ENCODE data around the gene CAMK1D. TPM values are rescaled to one million over a fixed set of nuclear protein-coding genes. Genes with fewer than 3 reads are reported as not detected.

The CAMK1D gene
- total and polyA plus RNA-seq, 9 donors, result 1.8 to 11.7 (median 5.5) TPM

DNA sequence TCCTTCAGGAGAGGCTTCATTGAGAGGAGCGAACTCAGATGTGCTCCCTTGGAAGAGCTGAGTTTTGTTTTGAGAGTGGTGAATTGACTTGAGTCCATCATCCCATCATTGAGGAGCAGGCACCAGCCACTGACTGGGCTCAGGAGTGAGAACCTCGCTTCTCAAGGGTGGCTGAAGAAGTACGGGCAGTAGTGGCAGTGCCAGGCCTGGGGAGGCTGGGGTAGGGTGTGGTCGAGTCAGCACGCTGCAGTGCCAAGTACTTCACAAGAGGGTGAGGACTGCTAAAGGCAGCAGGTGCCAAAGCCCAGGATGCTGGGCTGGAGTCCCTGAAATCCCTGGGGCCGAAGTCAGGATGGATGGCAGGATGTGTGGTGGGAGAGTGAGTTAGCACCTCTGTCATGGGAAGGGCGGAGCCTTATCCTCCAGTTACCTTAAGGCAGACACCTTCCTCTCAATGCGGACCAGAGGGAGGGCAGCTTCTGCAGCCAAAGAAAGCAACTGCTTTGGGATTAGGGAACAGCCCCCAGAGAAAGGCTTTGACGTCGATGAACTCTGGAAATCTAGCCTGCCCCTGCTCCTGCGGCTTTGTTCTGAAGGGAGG, 210.3 kb downstream of the CAMK1D start:
- Histone ChIP-seq H3K9me3 (no peaks in the 10 kb centered on the region), H3K4me1 (ENCODE audit: insufficient read depth) (no peaks in the 10 kb centered on the region), H3K27me3 (no peaks in the 10 kb centered on the region), H3K27ac (no peak overlapping the region), H3K4me3 (no peak overlapping the region), H3K36me3 (no peaks in the 10 kb centered on the region)
- no peak for TF ChIP-seq POLR2A (IDR thresholded peaks at IDR 0.05)
- TF ChIP-seq, protein P1, sequence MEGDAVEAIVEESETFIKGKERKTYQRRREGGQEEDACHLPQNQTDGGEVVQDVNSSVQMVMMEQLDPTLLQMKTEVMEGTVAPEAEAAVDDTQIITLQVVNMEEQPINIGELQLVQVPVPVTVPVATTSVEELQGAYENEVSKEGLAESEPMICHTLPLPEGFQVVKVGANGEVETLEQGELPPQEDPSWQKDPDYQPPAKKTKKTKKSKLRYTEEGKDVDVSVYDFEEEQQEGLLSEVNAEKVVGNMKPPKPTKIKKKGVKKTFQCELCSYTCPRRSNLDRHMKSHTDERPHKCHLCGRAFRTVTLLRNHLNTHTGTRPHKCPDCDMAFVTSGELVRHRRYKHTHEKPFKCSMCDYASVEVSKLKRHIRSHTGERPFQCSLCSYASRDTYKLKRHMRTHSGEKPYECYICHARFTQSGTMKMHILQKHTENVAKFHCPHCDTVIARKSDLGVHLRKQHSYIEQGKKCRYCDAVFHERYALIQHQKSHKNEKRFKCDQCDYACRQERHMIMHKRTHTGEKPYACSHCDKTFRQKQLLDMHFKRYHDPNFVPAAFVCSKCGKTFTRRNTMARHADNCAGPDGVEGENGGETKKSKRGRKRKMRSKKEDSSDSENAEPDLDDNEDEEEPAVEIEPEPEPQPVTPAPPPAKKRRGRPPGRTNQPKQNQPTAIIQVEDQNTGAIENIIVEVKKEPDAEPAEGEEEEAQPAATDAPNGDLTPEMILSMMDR (IDR thresholded peaks at IDR 0.05), result no peak
- no peak for TF ChIP-seq EP300 (IDR thresholded peaks at IDR 0.05)
- no peak for DNase-seq
- WGBS, 3 donors, result 76 to 79% (median 79%) methylated on average over 11 of the region's 11 CpGs
- intact Hi-C loops (cut with DNase I), result no loop called here

DNA sequence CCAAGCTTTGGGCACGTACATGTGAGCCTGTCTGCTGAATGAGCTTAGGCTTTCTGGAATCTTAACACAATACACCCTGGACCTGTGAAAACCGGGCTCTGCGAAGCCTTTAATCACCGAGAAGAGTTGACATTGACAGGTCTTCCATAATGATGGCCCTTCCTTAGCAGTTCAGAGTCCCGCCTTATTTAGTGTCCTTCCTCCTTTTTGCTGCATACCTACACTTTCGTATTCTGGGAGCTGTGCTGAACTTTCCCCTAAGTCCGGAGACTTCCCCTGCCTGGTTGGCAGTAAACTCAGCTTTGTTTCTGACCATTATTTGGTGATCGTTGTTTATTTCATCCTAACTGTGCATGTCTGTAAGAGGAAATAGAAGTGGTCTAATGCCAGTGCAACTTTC, 212.0 kb downstream of the CAMK1D start:
- Histone ChIP-seq H3K36me3 (no peaks in the 10 kb centered on the region), H3K4me1 (ENCODE audit: insufficient read depth) (no peaks in the 10 kb centered on the region), H3K4me3 (no peak overlapping the region), H3K9me3 (no peaks in the 10 kb centered on the region), H3K27me3 (no peaks in the 10 kb centered on the region), H3K27ac (no peak overlapping the region)
- TF ChIP-seq EP300 (IDR thresholded peaks at IDR 0.05) (no peak), POLR2A (IDR thresholded peaks at IDR 0.05) (no peak)
- TF ChIP-seq, protein P1 (IDR thresholded peaks at IDR 0.05), result no peak
- WGBS, 3 donors, result 85 to 94% (median 92%) methylated on average over 8 of the region's 8 CpGs
- DNase-seq, result no peak
- intact Hi-C loops (cut with DNase I), result no loop called here

DNA sequence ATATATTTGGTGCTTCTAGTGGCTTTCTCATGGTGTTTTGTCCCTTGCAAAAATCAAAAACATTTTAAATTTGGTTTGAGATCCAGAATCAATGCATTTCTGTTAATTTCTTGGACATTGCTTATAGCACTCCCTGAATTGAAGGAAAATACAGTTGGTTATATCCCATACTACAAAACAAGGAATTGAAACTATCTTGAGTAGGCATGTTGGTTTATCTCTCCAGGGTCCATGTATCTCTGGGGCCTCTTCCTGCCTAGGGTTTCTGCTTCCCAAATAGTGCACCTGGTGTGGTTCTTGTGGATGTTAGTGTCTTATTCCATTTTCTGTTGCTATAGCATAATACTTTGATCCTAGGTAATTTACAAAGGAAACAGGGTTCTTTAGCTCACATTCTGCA, 212.4 kb downstream of the CAMK1D start:
- intact Hi-C loops (cut with DNase I), result no loop called here
- H3K36me3 ChIP-seq, result no peaks in the 10 kb centered on the region
- TF ChIP-seq POLR2A (IDR thresholded peaks at IDR 0.05), result no peak
- TF ChIP-seq, protein P1 (IDR thresholded peaks at IDR 0.05), result no peak
- TF ChIP-seq EP300 (IDR thresholded peaks at IDR 0.05), result no peak
- no peak for DNase-seq
- no peaks in the 10 kb centered on the region for H3K27me3 ChIP-seq
- H3K9me3 ChIP-seq, result no peaks in the 10 kb centered on the region
- no peak overlapping the region for H3K27ac ChIP-seq
- H3K4me1 ChIP-seq (ENCODE audit: insufficient read depth), result no peaks in the 10 kb centered on the region
- H3K4me3 ChIP-seq, result no peak overlapping the region

DNA sequence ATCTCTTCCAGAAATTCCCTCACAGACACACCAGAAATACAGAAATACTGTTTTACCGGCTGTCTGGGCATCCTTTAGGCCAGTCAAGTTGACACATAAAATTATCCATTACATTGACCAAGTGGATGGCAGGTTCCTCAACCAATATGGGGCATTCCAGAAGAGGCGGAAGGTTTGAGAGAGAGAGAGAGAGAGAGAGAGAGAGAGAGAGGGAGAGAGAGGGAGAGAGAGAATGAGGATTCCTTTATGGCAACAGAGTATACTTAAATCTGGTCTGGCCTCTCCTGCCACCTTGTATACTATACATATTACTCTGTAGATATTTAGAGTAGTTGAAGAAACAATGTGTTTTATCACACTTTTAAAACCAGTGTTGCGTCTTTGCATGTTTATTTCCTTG, 214.1 kb downstream of the CAMK1D start:
- 92 to 94% (median 93%) methylated on average over 3 of the region's 3 CpGs for WGBS, 3 donors
- TF ChIP-seq, protein P1 (IDR thresholded peaks at IDR 0.05), result no peak
- no peak for TF ChIP-seq EP300 (IDR thresholded peaks at IDR 0.05)
- TF ChIP-seq POLR2A (IDR thresholded peaks at IDR 0.05), result no peak
- no peak for DNase-seq
- Histone ChIP-seq H3K4me3 (no peak overlapping the region), H3K9me3 (no peaks in the 10 kb centered on the region), H3K27me3 (no peaks in the 10 kb centered on the region), H3K27ac (no peak overlapping the region), H3K4me1 (ENCODE audit: insufficient read depth) (no peaks in the 10 kb centered on the region), H3K36me3 (no peaks in the 10 kb centered on the region)
- intact Hi-C loops (cut with DNase I), result no loop called here
